ENCODE data around the gene RNF220. TPM values are rescaled to one million over a fixed set of nuclear protein-coding genes. Genes with fewer than 3 reads are reported as not detected.

The RNF220 gene
- total and polyA plus RNA-seq, 9 donors = 54.5 to 63.4 (median 56.7) TPM

GRCh38 chr1:44584167-44584566 is 179.1 kb downstream of the RNF220 start:
- no peak overlapping the region for H3K27ac ChIP-seq (ENCODE audit: low read length)
- no CpG with 5 or more reads among the region's 6 CpGs for WGBS (ENCODE audit: insufficient coverage)
- peaks cover 45% of the 10 kb centered on the region for H3K27me3 ChIP-seq (ENCODE audit: control insufficient read depth, insufficient read depth, low read length)
- H3K36me3 ChIP-seq (ENCODE audit: control insufficient read depth, insufficient read depth, low read length) = no peaks in the 10 kb centered on the region
- no peaks in the 10 kb centered on the region for H3K9me3 ChIP-seq (replicated peaks; ENCODE audit: control insufficient read depth, low read depth, low read length)
- no peak overlapping the region for H3K4me3 ChIP-seq (ENCODE audit: low read length)
- H3K4me1 ChIP-seq (ENCODE audit: control insufficient read depth, insufficient read depth, low read length) = no peaks in the 10 kb centered on the region
- DNase-seq = no peak

GRCh38 chr1:44585315-44585920 is 180.4 kb downstream of the RNF220 start:
- Histone ChIP-seq H3K4me3 (ENCODE audit: low read length) (no peak overlapping the region), H3K36me3 (ENCODE audit: control insufficient read depth, insufficient read depth, low read length) (no peaks in the 10 kb centered on the region), H3K27me3 (ENCODE audit: control insufficient read depth, insufficient read depth, low read length) (peaks cover 45% of the 10 kb centered on the region), H3K9me3 (replicated peaks; ENCODE audit: control insufficient read depth, low read depth, low read length) (no peaks in the 10 kb centered on the region), H3K4me1 (ENCODE audit: control insufficient read depth, insufficient read depth, low read length) (no peaks in the 10 kb centered on the region), H3K27ac (ENCODE audit: low read length) (no peak overlapping the region)
- 32% methylated on average over 2 of the region's 4 CpGs for WGBS (ENCODE audit: insufficient coverage)
- no peak for DNase-seq

- H3K36me3 ChIP-seq (ENCODE audit: control insufficient read depth, insufficient read depth, low read length) = no peaks in the 10 kb centered on the region
- H3K27ac ChIP-seq (ENCODE audit: low read length) = no peak overlapping the region
- H3K27me3 ChIP-seq (ENCODE audit: control insufficient read depth, insufficient read depth, low read length) = peaks cover 43% of the 10 kb centered on the region
- no peak for DNase-seq
- no peaks in the 10 kb centered on the region for H3K9me3 ChIP-seq (replicated peaks; ENCODE audit: control insufficient read depth, low read depth, low read length)
- no peak overlapping the region for H3K4me3 ChIP-seq (ENCODE audit: low read length)
- WGBS (ENCODE audit: insufficient coverage) = 53% methylated on average over 10 of the region's 17 CpGs
- no peaks in the 10 kb centered on the region for H3K4me1 ChIP-seq (ENCODE audit: control insufficient read depth, insufficient read depth, low read length)
Measured at GRCh38 chr1:44587796-44588460, 182.9 kb downstream of the RNF220 start.

- H3K9me3 ChIP-seq (replicated peaks; ENCODE audit: control insufficient read depth, low read depth, low read length) = no peaks in the 10 kb centered on the region
- WGBS (ENCODE audit: insufficient coverage) = 67% methylated on average over 1 of the region's 3 CpGs
- no peak overlapping the region for H3K4me3 ChIP-seq (ENCODE audit: low read length)
- peaks cover 43% of the 10 kb centered on the region for H3K27me3 ChIP-seq (ENCODE audit: control insufficient read depth, insufficient read depth, low read length)
- no peaks in the 10 kb centered on the region for H3K36me3 ChIP-seq (ENCODE audit: control insufficient read depth, insufficient read depth, low read length)
- H3K4me1 ChIP-seq (ENCODE audit: control insufficient read depth, insufficient read depth, low read length) = no peaks in the 10 kb centered on the region
- no peak overlapping the region for H3K27ac ChIP-seq (ENCODE audit: low read length)
- no peak for DNase-seq
Measured at GRCh38 chr1:44588551-44589210, 183.6 kb downstream of the RNF220 start.

GRCh38 chr1:44590475-44590874 is 185.4 kb downstream of the RNF220 start:
- Histone ChIP-seq H3K27ac (ENCODE audit: low read length) (no peak overlapping the region), H3K27me3 (ENCODE audit: control insufficient read depth, insufficient read depth, low read length) (peaks cover 31% of the 10 kb centered on the region), H3K9me3 (replicated peaks; ENCODE audit: control insufficient read depth, low read depth, low read length) (no peaks in the 10 kb centered on the region), H3K4me3 (ENCODE audit: low read length) (no peak overlapping the region), H3K4me1 (ENCODE audit: control insufficient read depth, insufficient read depth, low read length) (peaks cover 2% of the 10 kb centered on the region), H3K36me3 (ENCODE audit: control insufficient read depth, insufficient read depth, low read length) (no peaks in the 10 kb centered on the region)
- DNase-seq = no peak
- 95% methylated on average over 2 of the region's 4 CpGs for WGBS (ENCODE audit: insufficient coverage)

GRCh38 chr1:44591381-44591780 is 186.3 kb downstream of the RNF220 start:
- 74% methylated on average over 2 of the region's 5 CpGs for WGBS (ENCODE audit: insufficient coverage)
- peaks cover 24% of the 10 kb centered on the region for H3K27me3 ChIP-seq (ENCODE audit: control insufficient read depth, insufficient read depth, low read length)
- no peak overlapping the region for H3K27ac ChIP-seq (ENCODE audit: low read length)
- peaks cover 2% of the 10 kb centered on the region for H3K4me1 ChIP-seq (ENCODE audit: control insufficient read depth, insufficient read depth, low read length)
- DNase-seq = no peak
- no peak overlapping the region for H3K4me3 ChIP-seq (ENCODE audit: low read length)
- no peaks in the 10 kb centered on the region for H3K9me3 ChIP-seq (replicated peaks; ENCODE audit: control insufficient read depth, low read depth, low read length)
- no peaks in the 10 kb centered on the region for H3K36me3 ChIP-seq (ENCODE audit: control insufficient read depth, insufficient read depth, low read length)

- Histone ChIP-seq H3K36me3 (ENCODE audit: control insufficient read depth, insufficient read depth, low read length) (no peaks in the 10 kb centered on the region), H3K9me3 (replicated peaks; ENCODE audit: control insufficient read depth, low read depth, low read length) (no peaks in the 10 kb centered on the region), H3K27me3 (ENCODE audit: control insufficient read depth, insufficient read depth, low read length) (peaks cover 21% of the 10 kb centered on the region), H3K4me3 (ENCODE audit: low read length) (no peak overlapping the region), H3K27ac (ENCODE audit: low read length) (no peak overlapping the region), H3K4me1 (ENCODE audit: control insufficient read depth, insufficient read depth, low read length) (peaks cover 2% of the 10 kb centered on the region)
- DNase-seq = no peak
- 65% methylated on average over 9 of the region's 12 CpGs for WGBS (ENCODE audit: insufficient coverage)
Measured at GRCh38 chr1:44592208-44593145, 187.4 kb downstream of the RNF220 start.

- WGBS (ENCODE audit: insufficient coverage) = 67% methylated on average over 1 of the region's 6 CpGs
- no peak for DNase-seq
Measured at GRCh38 chr1:44594353-44594752, 189.3 kb downstream of the RNF220 start.

GRCh38 chr1:44594871-44595735 is 190.0 kb downstream of the RNF220 start:
- H3K4me3 ChIP-seq (ENCODE audit: low read length) = no peak overlapping the region
- H3K9me3 ChIP-seq (replicated peaks; ENCODE audit: control insufficient read depth, low read depth, low read length) = no peaks in the 10 kb centered on the region
- no peak overlapping the region for H3K27ac ChIP-seq (ENCODE audit: low read length)
- peaks cover 25% of the 10 kb centered on the region for H3K27me3 ChIP-seq (ENCODE audit: control insufficient read depth, insufficient read depth, low read length)
- peaks cover 2% of the 10 kb centered on the region for H3K4me1 ChIP-seq (ENCODE audit: control insufficient read depth, insufficient read depth, low read length)
- 23% methylated on average over 5 of the region's 14 CpGs for WGBS (ENCODE audit: insufficient coverage)
- DNase-seq = peak; percentile 56
- H3K36me3 ChIP-seq (ENCODE audit: control insufficient read depth, insufficient read depth, low read length) = no peaks in the 10 kb centered on the region

More at GRCh38 chr1:44594353-44594752, 189.3 kb downstream of the RNF220 start:
- Histone ChIP-seq H3K9me3 (replicated peaks; ENCODE audit: control insufficient read depth, low read depth, low read length) (no peaks in the 10 kb centered on the region), H3K27me3 (ENCODE audit: control insufficient read depth, insufficient read depth, low read length) (peaks cover 22% of the 10 kb centered on the region), H3K27ac (ENCODE audit: low read length) (no peak overlapping the region), H3K36me3 (ENCODE audit: control insufficient read depth, insufficient read depth, low read length) (no peaks in the 10 kb centered on the region), H3K4me1 (ENCODE audit: control insufficient read depth, insufficient read depth, low read length) (peaks cover 2% of the 10 kb centered on the region), H3K4me3 (ENCODE audit: low read length) (no peak overlapping the region)
